IMR-90 (cell line): ENCODE measurements around the gene REPS2.

Source experiments
- BHLHE40 ChIP-seq: fragments of 150-350 bp; IDR thresholded peaks from 2 replicates; pipeline ENCODE4 v1.6.1; 2016; ENCODE audit warnings: mild to moderate bottlenecking, low read depth, low read length
- CEBPB ChIP-seq: IDR thresholded peaks from 2 replicates; pipeline ENCODE4 v1.6.1; 2012; ENCODE audit warnings: low read depth, low read length, improper control_type of control experiment
- FOS ChIP-seq: fragments of 150-350 bp; IDR thresholded peaks from 2 replicates; pipeline ENCODE4 v1.6.1; 2016; ENCODE audit warnings: low read depth, low read length
- MXI1 ChIP-seq: IDR thresholded peaks from 2 replicates; pipeline ENCODE4 v1.6.1; 2012; ENCODE audit warnings: low read depth, mild to moderate bottlenecking, low read length, moderate library complexity, borderline replicate concordance
- NFE2L2 ChIP-seq: fragments of 150-350 bp; IDR thresholded peaks from 2 replicates; pipeline ENCODE4 v1.6.1; 2016; ENCODE audit warnings: low read depth, mild to moderate bottlenecking, low read length
- POLR2A ChIP-seq: IDR thresholded peaks from 2 replicates; pipeline ENCODE4 v1.6.1; 2012; ENCODE audit warnings: mild to moderate bottlenecking, low read depth, low read length
- RCOR1 ChIP-seq: IDR thresholded peaks from 2 replicates; pipeline ENCODE4 v1.6.1; 2012; ENCODE audit warnings: mild to moderate bottlenecking, low read length, improper control_type of control experiment; ENCODE audit not compliant: insufficient replicate concordance
- RFX5 ChIP-seq: IDR thresholded peaks from 2 replicates; pipeline ENCODE4 v1.8.0; 2012; ENCODE audit warnings: low read depth, mild to moderate bottlenecking, low read length, moderate library complexity
- USF2 ChIP-seq: fragments of 150-350 bp; IDR thresholded peaks from 2 replicates; pipeline ENCODE4 v1.6.1; 2017; ENCODE audit warnings: mild to moderate bottlenecking, antibody characterized with exemption, low read length, low read depth
- TF ChIP-seq, protein P1 (sequence below): conservative IDR thresholded peaks from 2 replicates; pipeline ENCODE4 v1.5.1; 2012; ENCODE audit warnings: mild to moderate bottlenecking, low read depth, low read length, improper control_type of control experiment

DNA sequence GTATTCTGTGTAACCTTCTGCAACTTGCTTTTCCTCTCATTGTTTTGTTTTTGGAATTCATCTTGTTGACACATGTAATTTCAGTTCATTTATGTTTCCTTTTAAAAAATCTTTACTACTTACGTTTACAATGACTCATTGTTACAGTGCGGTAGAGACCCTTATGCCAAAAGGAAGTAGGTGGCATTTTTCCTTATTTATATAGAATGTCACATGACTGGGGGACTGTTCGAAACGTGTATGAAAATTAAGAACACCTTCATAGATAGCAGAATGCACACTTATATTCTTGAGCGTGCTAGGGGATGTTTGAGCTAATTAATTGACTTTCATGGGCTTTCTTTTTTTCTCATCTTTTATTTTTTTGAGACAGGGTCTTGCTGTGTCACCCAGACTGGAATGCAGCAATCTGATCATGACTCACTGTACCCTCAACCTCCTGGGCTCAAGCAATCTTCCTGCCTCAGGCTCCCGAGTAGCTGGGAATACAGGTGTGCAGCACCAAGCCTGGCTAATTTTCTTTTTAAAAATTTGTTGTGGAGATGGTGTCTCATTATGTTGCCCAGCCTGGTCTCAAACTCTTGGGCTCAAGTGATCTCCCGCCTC lies 7.3 kb downstream of the REPS2 start:
- TF ChIP-seq POLR2A (no peak), FOS (no peak), RCOR1 (no peak), MXI1 (no peak), RFX5 (no peak), CEBPB (no peak), USF2 (no peak), NFE2L2 (no peak), BHLHE40 (no peak)
- TF ChIP-seq, protein P1, sequence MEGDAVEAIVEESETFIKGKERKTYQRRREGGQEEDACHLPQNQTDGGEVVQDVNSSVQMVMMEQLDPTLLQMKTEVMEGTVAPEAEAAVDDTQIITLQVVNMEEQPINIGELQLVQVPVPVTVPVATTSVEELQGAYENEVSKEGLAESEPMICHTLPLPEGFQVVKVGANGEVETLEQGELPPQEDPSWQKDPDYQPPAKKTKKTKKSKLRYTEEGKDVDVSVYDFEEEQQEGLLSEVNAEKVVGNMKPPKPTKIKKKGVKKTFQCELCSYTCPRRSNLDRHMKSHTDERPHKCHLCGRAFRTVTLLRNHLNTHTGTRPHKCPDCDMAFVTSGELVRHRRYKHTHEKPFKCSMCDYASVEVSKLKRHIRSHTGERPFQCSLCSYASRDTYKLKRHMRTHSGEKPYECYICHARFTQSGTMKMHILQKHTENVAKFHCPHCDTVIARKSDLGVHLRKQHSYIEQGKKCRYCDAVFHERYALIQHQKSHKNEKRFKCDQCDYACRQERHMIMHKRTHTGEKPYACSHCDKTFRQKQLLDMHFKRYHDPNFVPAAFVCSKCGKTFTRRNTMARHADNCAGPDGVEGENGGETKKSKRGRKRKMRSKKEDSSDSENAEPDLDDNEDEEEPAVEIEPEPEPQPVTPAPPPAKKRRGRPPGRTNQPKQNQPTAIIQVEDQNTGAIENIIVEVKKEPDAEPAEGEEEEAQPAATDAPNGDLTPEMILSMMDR: no peak
